Aorta (tissue), 5 donors: ENCODE results near the gene MYCN. TPM values are rescaled to one million over a fixed set of nuclear protein-coding genes. Genes with fewer than 3 reads are reported as not detected.
"Not testable (repeated sequence)": the region's sequence is repeated elsewhere in the genome, so short reads cannot be mapped to it uniquely, and the experiment has no call there.

Source experiments
- ATAC-seq: fragments of 200-7000 bp; cut with Tn5 transposase; one replicate; pipeline ENCODE4 v1.9.1; 2022; ENCODE audit warnings: moderate library complexity; ENCODE audit not compliant: low FRiP score
- DNase-seq, 2 donors: peaks; one replicate each; pipeline ENCODE4 v3.0.0-alpha.2; 2020
- H3K27ac ChIP-seq, 2 donors: one replicate each; pipeline ENCODE4 v1.5.1; 2013; ENCODE audit warnings: low read length in 2 of 2, mild to moderate bottlenecking in 2 of 2, moderate library complexity in 2 of 2, control low read depth in 1 of 2, inconsistent platforms in 1 of 2, low read depth in 1 of 2
- H3K27me3 ChIP-seq, 2 donors: one replicate each; pipeline ENCODE4 v1.6.1; 2013; ENCODE audit warnings: control low read depth in 1 of 2, low read length in 1 of 2, mild to moderate bottlenecking in 1 of 2, moderate library complexity in 1 of 2; ENCODE audit not compliant: insufficient read depth in 2 of 2, control insufficient read depth in 1 of 2
- H3K36me3 ChIP-seq, 2 donors: one replicate each; pipeline ENCODE4 v1.6.1; 2013; ENCODE audit warnings: control low read depth in 1 of 2, low read length in 1 of 2, mild to moderate bottlenecking in 1 of 2; ENCODE audit not compliant: insufficient read depth in 2 of 2, control insufficient read depth in 1 of 2
- H3K4me1 ChIP-seq, 2 donors: one replicate each; pipeline ENCODE4 v1.6.1; 2013; ENCODE audit warnings: low read length in 2 of 2, control low read depth in 1 of 2, mild to moderate bottlenecking in 1 of 2, moderate library complexity in 1 of 2; ENCODE audit not compliant: insufficient read depth in 2 of 2, control insufficient read depth in 1 of 2
- H3K4me3 ChIP-seq, 2 donors: one replicate each; pipeline ENCODE4 v1.5.1; 2013; ENCODE audit warnings: low read length in 2 of 2, control low read depth in 1 of 2, mild to moderate bottlenecking in 1 of 2
- H3K9me3 ChIP-seq: one replicate; pipeline ENCODE4 v1.6.1; 2013; ENCODE audit warnings: mild to moderate bottlenecking, low read length; ENCODE audit not compliant: control insufficient read depth
- WGBS, 2 donors: extraction: QIAGEN DNeasy Blood & Tissue Kit; methylation state at CpG; one replicate each; pipeline ENCODE4 v1.1.7; 2013; 5-methylcytosine and 5-hydroxymethylcytosine counted together
- intact Hi-C, 2 donors: fragments of 100-400 bp; cut with DNase I; formaldehyde crosslinking; loops; one replicate each; pipeline versions ENCODE4 v1.14.2 to v1.15.0; 2022
- polyA plus RNA-seq, 2 donors: library from polyadenylated mRNA; stranded (reverse); fragments of 200-250 nt; gene quantifications; one replicate each; pipeline ENCODE4 v1.2.3, GENCODE V29; 2013
- total RNA-seq, 2 donors: library from RNA; stranded (reverse); fragmentation: NEBNext Ultra II Directional; extraction: Animal tissue kit (Norgen Biotek cat#: 25700); gene quantifications; one replicate each; pipeline ENCODE4 v1.2.1, GENCODE V29; 2021
- donor health status: healthy with polysubstance abuse.
- donor health status: Bipolar disorder and iron deficiency.
- donor health status: DM: no; HTN: no; CAD: no.
- donor health status: DM: no; HTN: no; CAD: no.
- donor health status: DM: yes; HTN: yes; CAD: no.

The MYCN gene
- total and polyA plus RNA-seq, 4 donors: 0.26 to 2.1 (median 0.45) TPM; not detected in 1

DNA sequence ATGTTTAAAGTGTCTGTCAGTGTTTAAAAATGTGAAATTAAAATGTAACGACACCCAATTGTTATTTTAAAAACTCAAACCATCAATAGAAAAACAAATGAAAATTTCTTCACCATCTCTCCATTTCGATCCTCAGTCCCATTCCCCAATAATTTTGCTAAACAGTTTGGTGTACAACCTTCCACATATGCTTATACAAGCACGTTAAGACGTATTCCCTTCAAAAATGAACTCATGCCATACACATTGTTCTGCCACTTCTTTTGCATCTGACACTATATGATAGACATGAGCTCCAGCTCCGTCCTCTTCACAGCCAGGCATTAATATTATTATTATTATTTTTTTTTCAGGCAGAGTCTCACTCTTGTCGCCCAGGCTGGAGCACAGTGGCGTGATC lies 14.1 kb upstream of the MYCN start:
- WGBS, 2 donors: 76 to 82% methylated on average over 7 of the region's 7 CpGs
- DNase-seq (no peak), ATAC-seq (no peak)
- H3K4me3 ChIP-seq: no peak overlapping the region
- no peaks in the 10 kb centered on the region for H3K27me3 ChIP-seq
- intact Hi-C loops: no loop called here
- H3K36me3 ChIP-seq: no peaks in the 10 kb centered on the region
- H3K9me3 ChIP-seq: no peaks in the 10 kb centered on the region
- no peak overlapping the region for H3K27ac ChIP-seq
- no peaks in the 10 kb centered on the region for H3K4me1 ChIP-seq

DNA sequence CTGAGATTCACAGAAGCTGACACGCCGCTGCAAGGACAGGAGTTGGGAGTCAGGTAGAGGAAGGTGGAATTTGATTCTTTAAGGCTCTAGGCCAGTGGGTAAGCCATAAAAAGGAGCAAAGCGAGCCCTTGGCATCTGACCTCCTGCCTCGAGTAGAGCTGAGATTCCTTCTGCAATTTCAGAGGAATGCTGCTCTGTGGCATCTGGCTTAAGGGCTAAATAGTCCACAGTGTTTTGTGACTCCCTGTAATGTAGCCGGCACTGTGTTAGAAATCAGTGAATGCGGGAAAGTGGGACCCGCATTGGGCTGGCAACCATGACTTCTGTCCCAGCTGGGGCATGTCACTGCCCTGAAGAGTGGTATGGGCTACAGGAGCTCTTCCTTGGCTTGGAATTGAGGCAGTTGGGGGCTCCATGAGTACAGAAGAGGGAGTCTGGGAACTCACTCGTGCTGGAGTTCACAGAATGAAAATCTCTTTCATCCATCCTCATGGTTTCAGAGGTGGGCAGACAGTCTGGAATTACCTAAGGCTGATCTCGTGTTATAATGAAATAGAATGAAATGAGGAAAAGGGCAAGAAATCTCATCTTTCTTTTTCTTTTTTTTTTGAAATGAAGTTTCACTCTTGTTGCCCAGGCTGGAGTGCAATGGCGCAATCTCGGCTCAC lies 12.7 kb upstream of the MYCN start:
- no peak overlapping the region for H3K4me3 ChIP-seq
- H3K27ac ChIP-seq: no peak overlapping the region
- intact Hi-C loops: no loop called here
- H3K4me1 ChIP-seq: no peaks in the 10 kb centered on the region
- no peaks in the 10 kb centered on the region for H3K36me3 ChIP-seq
- 76 to 81% methylated on average over 11 of the region's 11 CpGs for WGBS, 2 donors
- no peaks in the 10 kb centered on the region for H3K9me3 ChIP-seq
- DNase-seq (no peak), ATAC-seq (no peak)
- H3K27me3 ChIP-seq: no peaks in the 10 kb centered on the region

DNA sequence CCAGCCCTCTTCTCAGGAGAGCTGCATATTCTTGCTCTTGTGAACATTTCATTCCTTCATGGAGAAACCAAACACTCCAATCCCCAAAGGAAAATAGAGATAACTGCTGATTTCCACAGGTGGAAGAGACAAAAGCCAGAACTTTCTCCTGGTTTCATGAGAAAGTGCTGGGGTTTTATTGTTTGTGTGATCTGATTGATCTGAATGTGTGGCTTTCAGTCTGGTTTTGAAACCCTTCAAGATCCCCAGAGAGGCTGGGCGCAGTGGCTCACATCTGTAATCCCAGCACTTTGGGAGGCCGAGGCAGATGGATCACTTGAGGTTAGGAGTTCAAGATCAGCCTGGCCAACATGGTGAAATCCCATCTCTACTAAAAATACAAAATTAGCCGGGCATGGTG lies 11.3 kb upstream of the MYCN start:
- H3K4me3 ChIP-seq, H3K27ac ChIP-seq, intact Hi-C loops, ATAC-seq, H3K4me1 ChIP-seq, H3K27me3 ChIP-seq, H3K36me3 ChIP-seq, H3K9me3 ChIP-seq, DNase-seq: not testable (repeated sequence)
- 87 to 88% methylated on average over 3 of the region's 3 CpGs for WGBS, 2 donors

DNA sequence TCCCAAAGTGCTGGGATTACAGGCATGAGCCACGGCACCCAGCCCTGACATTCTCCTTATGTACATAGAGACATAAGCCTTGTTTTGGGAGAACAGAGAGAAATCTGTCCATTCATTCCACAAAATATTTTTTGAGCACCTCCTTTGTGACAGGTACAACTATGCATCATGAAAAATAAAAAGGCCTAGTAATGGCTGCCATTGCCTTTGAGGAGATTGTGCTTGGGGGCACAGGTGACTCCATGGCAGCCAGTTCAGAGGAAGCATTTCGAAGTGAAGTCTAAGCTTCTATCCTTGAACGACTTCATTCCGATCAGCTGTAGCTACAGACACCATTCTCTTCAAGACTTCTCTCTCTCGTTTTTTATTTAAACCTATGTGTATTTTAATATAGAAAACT lies 10.5 kb upstream of the MYCN start:
- Histone ChIP-seq H3K4me3 (no peak overlapping the region), H3K27ac (no peak overlapping the region), H3K4me1 (no peaks in the 10 kb centered on the region), H3K27me3 (no peaks in the 10 kb centered on the region), H3K36me3 (no peaks in the 10 kb centered on the region), H3K9me3 (no peaks in the 10 kb centered on the region)
- ATAC-seq: no peak
- intact Hi-C loops: loop anchor here in 1 of 2 donors (10.0 kb wide), 1 partner anchor 675 kb away; no protein-coding TSS in a partner anchor
- 90 to 94% methylated on average over 5 of the region's 5 CpGs for WGBS, 2 donors
- no peak for DNase-seq

DNA sequence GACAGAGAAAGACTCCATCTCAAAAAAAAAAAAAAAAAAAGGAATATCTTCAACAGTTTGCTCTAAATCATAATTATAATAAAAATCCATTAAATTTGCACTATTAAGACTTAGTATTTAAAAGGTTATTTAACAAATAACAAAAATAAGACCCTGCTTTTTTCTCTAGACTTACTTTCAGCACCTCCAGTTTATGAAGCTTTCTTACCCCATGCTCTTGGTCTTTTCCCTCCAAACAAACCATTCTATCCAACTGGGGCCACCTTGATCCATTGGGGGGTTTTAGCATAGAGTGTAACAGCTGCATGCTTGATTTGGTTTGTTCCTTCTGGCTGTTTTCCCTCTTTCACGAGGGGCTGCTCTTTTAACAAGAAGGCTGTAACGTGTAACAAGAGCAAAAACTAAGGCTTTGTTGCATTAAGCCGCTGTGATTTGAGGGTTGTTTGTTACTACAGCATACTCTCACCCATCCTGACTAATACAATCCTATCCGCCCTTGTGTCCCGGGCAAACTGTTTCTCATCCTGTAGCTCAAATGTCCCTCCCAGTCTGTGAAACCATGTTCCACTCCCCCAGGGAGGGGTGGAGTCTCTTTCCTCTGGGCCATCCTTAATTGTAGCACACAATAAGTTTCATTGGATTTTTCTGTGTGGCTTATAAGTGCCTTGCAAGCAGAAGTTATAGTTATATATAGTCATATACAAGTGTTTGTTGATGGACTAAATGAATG lies 9.6 kb upstream of the MYCN start:
- Histone ChIP-seq H3K4me3 (no peak overlapping the region), H3K27me3 (no peaks in the 10 kb centered on the region), H3K27ac (no peak overlapping the region), H3K36me3 (no peaks in the 10 kb centered on the region), H3K4me1 (no peaks in the 10 kb centered on the region), H3K9me3 (no peaks in the 10 kb centered on the region)
- no peak for ATAC-seq
- WGBS, 2 donors: 86 to 93% methylated on average over 5 of the region's 5 CpGs
- no peak for DNase-seq
- intact Hi-C loops: loop anchor here in 1 of 2 donors (10.0 kb wide), 1 partner anchor 674 kb away; no protein-coding TSS in a partner anchor

DNA sequence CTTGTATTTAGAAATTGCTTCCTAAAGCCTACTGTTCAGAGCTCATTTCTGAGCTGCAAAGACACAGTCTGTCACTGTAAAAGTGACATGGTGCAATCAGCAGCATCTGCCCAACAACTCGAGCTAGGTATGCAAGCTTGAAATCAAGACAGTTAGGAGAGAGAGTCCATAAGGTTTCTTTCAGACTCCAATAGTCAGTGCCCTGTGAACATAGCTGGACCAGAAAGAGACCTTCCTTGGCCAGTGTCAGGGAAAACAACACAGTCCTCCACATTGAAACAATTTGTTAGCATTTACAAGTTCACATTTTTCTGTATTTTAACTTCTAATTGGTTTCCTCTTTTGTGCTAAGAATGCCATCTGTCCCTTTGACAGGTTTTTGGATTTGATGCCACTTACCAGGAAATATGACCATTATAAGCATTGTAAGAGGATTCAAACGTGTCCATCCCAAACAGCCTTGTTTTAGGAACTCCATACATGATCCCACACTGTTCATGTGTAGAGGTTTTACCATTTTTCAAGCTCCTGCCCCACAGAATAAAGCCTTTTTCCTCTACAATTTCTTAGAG lies 8.9 kb upstream of the MYCN start:
- DNase-seq (no peak), ATAC-seq (no peak)
- H3K27me3 ChIP-seq: no peaks in the 10 kb centered on the region
- no peaks in the 10 kb centered on the region for H3K9me3 ChIP-seq
- H3K4me1 ChIP-seq: no peaks in the 10 kb centered on the region
- H3K27ac ChIP-seq: no peak overlapping the region
- intact Hi-C loops: loop anchor here in 1 of 2 donors (10.0 kb wide), 1 partner anchor 673 kb away; no protein-coding TSS in a partner anchor
- H3K4me3 ChIP-seq: no peak overlapping the region
- 49% methylated on average over 2 of the region's 2 CpGs for WGBS, 2 donors
- no peaks in the 10 kb centered on the region for H3K36me3 ChIP-seq

DNA sequence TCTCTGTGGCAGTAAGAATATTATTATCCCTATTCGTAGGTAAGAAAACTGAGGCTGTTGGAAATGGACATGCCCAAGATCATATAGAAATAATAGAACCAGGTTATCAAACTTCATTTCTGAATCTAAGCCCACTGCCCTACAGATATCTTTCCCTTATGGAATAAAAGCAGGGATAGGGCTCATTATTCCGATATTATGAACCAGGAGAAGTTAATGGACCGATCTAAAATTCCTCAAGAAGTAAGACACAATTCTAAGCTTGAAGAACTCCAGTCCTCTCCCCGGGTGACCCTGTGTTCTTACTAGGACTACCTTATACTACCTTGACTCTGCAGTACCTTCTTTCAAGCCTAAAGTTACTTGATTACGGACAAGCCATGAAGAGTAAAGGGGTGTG lies 8.4 kb upstream of the MYCN start:
- Histone ChIP-seq H3K4me3 (no peak overlapping the region), H3K9me3 (no peaks in the 10 kb centered on the region), H3K27me3 (no peaks in the 10 kb centered on the region), H3K4me1 (no peaks in the 10 kb centered on the region), H3K27ac (no peak overlapping the region), H3K36me3 (no peaks in the 10 kb centered on the region)
- 91 to 92% methylated on average over 5 of the region's 5 CpGs for WGBS, 2 donors
- intact Hi-C loops: loop anchor here in 1 of 2 donors (10.0 kb wide), 1 partner anchor 673 kb away; no protein-coding TSS in a partner anchor
- ATAC-seq (no peak), DNase-seq (no peak)

DNA sequence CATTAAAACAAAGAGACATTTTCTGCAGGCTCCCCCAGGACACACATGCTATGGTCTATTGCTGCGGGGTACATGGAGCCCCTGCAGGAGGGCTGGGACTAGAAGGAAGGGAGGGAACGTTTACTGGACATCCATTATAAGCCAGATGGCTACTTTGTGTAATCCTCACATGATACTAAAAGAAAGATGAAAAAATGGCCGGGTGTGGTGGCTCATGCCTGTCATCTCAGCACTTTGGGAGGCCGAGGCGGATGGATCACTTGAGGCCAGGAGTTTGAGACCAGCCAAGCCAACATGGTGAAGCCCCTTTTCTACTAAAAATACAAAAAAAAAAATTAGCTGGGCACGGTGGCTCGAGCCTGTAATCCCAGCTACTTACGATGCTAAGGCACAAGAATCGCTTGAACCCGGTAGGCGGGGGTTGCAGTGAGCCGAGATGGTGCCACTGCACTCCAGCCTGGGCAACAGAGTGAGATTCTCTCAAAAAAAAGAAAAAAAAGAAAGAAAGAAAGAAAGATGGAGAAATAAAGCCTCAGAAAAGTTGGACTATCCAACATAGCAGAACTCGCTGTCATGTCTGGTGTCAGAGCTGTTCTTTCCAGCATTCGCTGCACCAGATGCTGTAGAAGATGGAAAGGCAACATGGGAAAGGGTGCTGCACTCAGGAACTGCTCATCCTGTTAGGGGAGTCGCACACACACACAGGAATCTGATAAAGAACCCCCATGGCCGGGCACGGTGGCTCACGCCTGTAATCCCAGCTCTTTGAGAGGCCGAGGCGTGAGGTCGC lies 7.8 kb upstream of the MYCN start:
- intact Hi-C loops: loop anchor here in 1 of 2 donors (10.0 kb wide), 1 partner anchor 672 kb away; no protein-coding TSS in a partner anchor
- Histone ChIP-seq H3K36me3 (no peaks in the 10 kb centered on the region), H3K9me3 (no peaks in the 10 kb centered on the region), H3K4me3 (no peak overlapping the region), H3K4me1 (no peaks in the 10 kb centered on the region), H3K27ac (no peak overlapping the region), H3K27me3 (no peaks in the 10 kb centered on the region)
- no peak for DNase-seq
- WGBS, 2 donors: 87 to 92% methylated on average over 21 of the region's 21 CpGs
- no peak for ATAC-seq
